SK-N-SH (cell line): Measurements from ENCODE around the gene FAM227B. TPM values are rescaled to one million over a fixed set of nuclear protein-coding genes. Genes with fewer than 3 reads are reported as not detected.

Experiments used
- CTCF ChIA-PET: fragments of 300-600, 350-600 bp; formaldehyde crosslinking; extraction: SDS; loops from one replicate; lab custom pipeline; 2021; lab: Yijun Ruan, JAX
- POLR2A ChIA-PET: fragments of 350-600 bp; sonication (Branson Sonifier 250); formaldehyde crosslinking; extraction: SDS; loops from one replicate; lab custom pipeline; 2020; ENCODE audit warnings: antibody characterized with exemption, inconsistent platforms; lab: Yijun Ruan, JAX
- DNase-seq: peaks from one replicate; pipeline ENCODE4 v3.0.0; 2012
- H2AFZ ChIP-seq: fragments of 200-600 bp; sonication (generic); 2 replicates; pipeline ENCODE4 v1.8.1; 2016; ENCODE audit warnings: antibody characterized with exemption, mild to moderate bottlenecking, low read depth
- H3F3A ChIP-seq: fragments of 200-600 bp; sonication (generic); replicated peaks from 2 replicates; pipeline ENCODE3; 2016; ENCODE audit warnings: antibody characterized with exemption, mild to moderate bottlenecking; ENCODE audit not compliant: insufficient read depth
- H3K27ac ChIP-seq, 2 experiments: fragments of 200-500 bp in 1 of 2; fragments of 200-600 bp in 1 of 2; sonication (Bioruptor generic) in 1 of 2; sonication (generic), shearing (Covaris generic) in 1 of 2; 2 replicates each; pipeline versions ENCODE4 v1.5.1 to v1.6.1; 2014 to 2016; ENCODE audit warnings: low read depth in 2 of 2, inconsistent platforms in 1 of 2, low read length in 1 of 2, mild to moderate bottlenecking in 1 of 2, mixed read lengths in 1 of 2
- H3K27me3 ChIP-seq: fragments of 200-600 bp; sonication (generic), shearing (Covaris generic); 2 replicates; pipeline ENCODE4 v1.6.1; 2016; ENCODE audit warnings: mixed run types; ENCODE audit not compliant: insufficient read depth
- H3K36me3 ChIP-seq, 2 experiments: fragments of 200-500 bp in 1 of 2; fragments of 200-600 bp in 1 of 2; sonication (Bioruptor generic) in 1 of 2; sonication (generic) in 1 of 2; replicated peaks in 1 of 2; 2 replicates each; pipeline versions ENCODE3 to v1.5.1; 2014 to 2016; ENCODE audit warnings: low read length in 1 of 2, mild to moderate bottlenecking in 1 of 2; ENCODE audit not compliant: insufficient read depth in 2 of 2, control insufficient read depth in 1 of 2
- H3K4me1 ChIP-seq, 2 experiments: fragments of 200-500 bp in 1 of 2; fragments of 200-600 bp in 1 of 2; sonication (Bioruptor generic) in 1 of 2; sonication (generic), shearing (Covaris generic) in 1 of 2; 2 replicates each; pipeline versions ENCODE4 v1.5.1 to v1.6.1; 2014 to 2016; ENCODE audit warnings: low read depth in 1 of 2, low read length in 1 of 2, mixed run types in 1 of 2; ENCODE audit not compliant: insufficient read depth in 2 of 2, control insufficient read depth in 1 of 2
- H3K4me2 ChIP-seq: fragments of 200-600 bp; sonication (generic), shearing (Covaris generic); 2 replicates; pipeline ENCODE4 v1.6.1; 2017; ENCODE audit warnings: mixed run types
- H3K4me3 ChIP-seq, 2 experiments: fragments of 200-500 bp in 1 of 2; fragments of 200-600 bp in 1 of 2; sonication (Bioruptor generic) in 1 of 2; sonication (generic), shearing (Covaris generic) in 1 of 2; 2 replicates each; pipeline versions ENCODE4 v1.5.1 to v1.8.1; 2014 to 2016; ENCODE audit warnings: low read depth in 2 of 2, inconsistent platforms in 1 of 2, low read length in 1 of 2, mild to moderate bottlenecking in 1 of 2, mixed read lengths in 1 of 2, moderate library complexity in 1 of 2
- H3K79me2 ChIP-seq: fragments of 200-600 bp; sonication (generic); 2 replicates; pipeline ENCODE4 v1.8.1; 2017; ENCODE audit warnings: mild to moderate bottlenecking; ENCODE audit not compliant: insufficient read depth
- H3K9ac ChIP-seq: fragments of 200-600 bp; sonication (generic); 2 replicates; pipeline ENCODE4 v1.6.1; 2017; ENCODE audit warnings: mixed run types
- H3K9me2 ChIP-seq: fragments of 200-600 bp; sonication (generic); 2 replicates; pipeline ENCODE4 v1.6.1; 2017; ENCODE audit warnings: mixed run types
- H3K9me3 ChIP-seq: fragments of 200-600 bp; sonication (generic); 2 replicates; pipeline ENCODE4 v1.6.1; 2017; ENCODE audit warnings: mixed run types, mild to moderate bottlenecking, moderate library complexity
- H4K20me1 ChIP-seq: fragments of 200-600 bp; sonication (generic); 2 replicates; pipeline ENCODE4 v1.6.1; 2017; ENCODE audit warnings: mild to moderate bottlenecking, mixed run types; ENCODE audit not compliant: insufficient read depth
- CHD2 ChIP-seq: fragments of 150-350 bp; IDR thresholded peaks from 2 replicates; pipeline ENCODE4 v1.6.1; 2018; ENCODE audit warnings: low read length; ENCODE audit not compliant: partially characterized antibody
- ELF1 ChIP-seq: IDR thresholded peaks from 2 replicates; pipeline ENCODE4 v1.4.0; 2012
- FOXJ3 ChIP-seq: sonication (generic); formaldehyde crosslinking; IDR thresholded peaks from 2 replicates; pipeline ENCODE4 v1.5.1; 2020; ENCODE audit warnings: mild to moderate bottlenecking, missing genetic modification reagents
- IRF3 ChIP-seq: fragments of 150-350 bp; IDR thresholded peaks from 2 replicates; pipeline ENCODE4 v1.6.1; 2016; ENCODE audit warnings: mild to moderate bottlenecking, low read depth, low read length
- MEF2A ChIP-seq: IDR thresholded peaks from 2 replicates; pipeline ENCODE4 v1.4.0; 2012; ENCODE audit warnings: low read depth, borderline replicate concordance
- MXI1 ChIP-seq: IDR thresholded peaks from 2 replicates; pipeline ENCODE4 v1.6.1; 2012; ENCODE audit warnings: mild to moderate bottlenecking, low read depth, low read length, improper control_type of control experiment
- NRF1 ChIP-seq: IDR thresholded peaks from 2 replicates; pipeline ENCODE4 v1.6.1; 2012; ENCODE audit warnings: low read depth, mild to moderate bottlenecking, low read length
- TCF12 ChIP-seq: IDR thresholded peaks from 2 replicates; pipeline ENCODE4 v1.4.0; 2012
- USF1 ChIP-seq: IDR thresholded peaks from 2 replicates; pipeline ENCODE4 v1.4.0; 2012; ENCODE audit warnings: low read depth, borderline replicate concordance
- YY1 ChIP-seq: IDR thresholded peaks from 2 replicates; pipeline ENCODE4 v1.4.0; 2012; ENCODE audit warnings: low read depth, mild to moderate bottlenecking
- WGBS: methylation state at CpG from one replicate; pipeline ENCODE4 v1.1.6; 2017; ENCODE audit warnings: low lambda C conversion rate; 5-methylcytosine and 5-hydroxymethylcytosine counted together
- polyA plus RNA-seq, 3 experiments: library from polyadenylated mRNA; depleted of rRNA; stranded (reverse); fragments of >200 nt; gene quantifications; 2 replicates each; pipeline ENCODE4 v1.2.3, GENCODE V29; 2012
- TF ChIP-seq, protein P1 (sequence below): IDR thresholded peaks from 2 replicates; pipeline ENCODE4 v1.6.1; 2012; ENCODE audit warnings: mild to moderate bottlenecking, low read depth, low read length, moderate library complexity
- TF ChIP-seq, protein P2 (sequence below): IDR thresholded peaks from 2 replicates; pipeline ENCODE4 v1.4.0; 2012; ENCODE audit warnings: low read depth
- TF ChIP-seq, protein P3 (sequence below): IDR thresholded peaks from 2 replicates; pipeline ENCODE4; 2012

FAM227B gene
- polyA plus RNA-seq, 1 of the 3 experiments (the other 2 are of a cell fraction): 4.4 TPM

DNA sequence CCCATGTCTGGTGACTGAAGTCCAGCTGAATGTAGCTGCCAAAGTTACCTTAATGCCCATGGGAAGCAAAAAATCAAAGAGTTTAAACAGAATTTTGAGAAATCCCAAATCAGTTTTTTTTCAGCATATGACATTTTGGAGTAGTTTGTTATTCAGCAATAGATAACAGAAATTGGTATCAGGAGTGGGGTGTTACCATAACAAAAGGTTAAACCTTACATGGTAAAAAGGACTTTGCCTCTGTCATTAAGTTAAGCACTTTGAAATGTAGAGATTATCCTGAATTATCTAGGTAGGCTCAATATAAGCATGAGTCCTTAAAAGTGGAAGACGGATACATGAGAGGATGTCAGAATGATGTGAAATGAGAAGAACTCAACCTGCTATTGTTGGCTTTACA, 32.3 kb upstream of the FAM227B start:
- Histone ChIP-seq H4K20me1 (no peaks in the 10 kb centered on the region), H3K36me3 (no peaks in the 10 kb centered on the region), H2AFZ (no peak overlapping the region)
- TF ChIP-seq NRF1: no peak
- TF ChIP-seq IRF3: no peak
- TF ChIP-seq MEF2A: no peak
- TF ChIP-seq, protein P1, sequence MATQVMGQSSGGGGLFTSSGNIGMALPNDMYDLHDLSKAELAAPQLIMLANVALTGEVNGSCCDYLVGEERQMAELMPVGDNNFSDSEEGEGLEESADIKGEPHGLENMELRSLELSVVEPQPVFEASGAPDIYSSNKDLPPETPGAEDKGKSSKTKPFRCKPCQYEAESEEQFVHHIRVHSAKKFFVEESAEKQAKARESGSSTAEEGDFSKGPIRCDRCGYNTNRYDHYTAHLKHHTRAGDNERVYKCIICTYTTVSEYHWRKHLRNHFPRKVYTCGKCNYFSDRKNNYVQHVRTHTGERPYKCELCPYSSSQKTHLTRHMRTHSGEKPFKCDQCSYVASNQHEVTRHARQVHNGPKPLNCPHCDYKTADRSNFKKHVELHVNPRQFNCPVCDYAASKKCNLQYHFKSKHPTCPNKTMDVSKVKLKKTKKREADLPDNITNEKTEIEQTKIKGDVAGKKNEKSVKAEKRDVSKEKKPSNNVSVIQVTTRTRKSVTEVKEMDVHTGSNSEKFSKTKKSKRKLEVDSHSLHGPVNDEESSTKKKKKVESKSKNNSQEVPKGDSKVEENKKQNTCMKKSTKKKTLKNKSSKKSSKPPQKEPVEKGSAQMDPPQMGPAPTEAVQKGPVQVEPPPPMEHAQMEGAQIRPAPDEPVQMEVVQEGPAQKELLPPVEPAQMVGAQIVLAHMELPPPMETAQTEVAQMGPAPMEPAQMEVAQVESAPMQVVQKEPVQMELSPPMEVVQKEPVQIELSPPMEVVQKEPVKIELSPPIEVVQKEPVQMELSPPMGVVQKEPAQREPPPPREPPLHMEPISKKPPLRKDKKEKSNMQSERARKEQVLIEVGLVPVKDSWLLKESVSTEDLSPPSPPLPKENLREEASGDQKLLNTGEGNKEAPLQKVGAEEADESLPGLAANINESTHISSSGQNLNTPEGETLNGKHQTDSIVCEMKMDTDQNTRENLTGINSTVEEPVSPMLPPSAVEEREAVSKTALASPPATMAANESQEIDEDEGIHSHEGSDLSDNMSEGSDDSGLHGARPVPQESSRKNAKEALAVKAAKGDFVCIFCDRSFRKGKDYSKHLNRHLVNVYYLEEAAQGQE: no peak
- TF ChIP-seq TCF12: no peak
- no peak for TF ChIP-seq CHD2
- TF ChIP-seq, all 33 proteins: peak for 0
- H3K9me2 ChIP-seq: no peaks in the 10 kb centered on the region
- ChIA-PET POLR2A (no interaction called here), CTCF (interaction anchor here (1.1 kb wide), 1 partner anchor 418 kb away, joined by 3 read pairs; no protein-coding TSS in a partner anchor)
- H3K4me3 ChIP-seq: no peak overlapping the region
- H3K27me3 ChIP-seq: no peaks in the 10 kb centered on the region
- H3K79me2 ChIP-seq: no peaks in the 10 kb centered on the region
- no peak for DNase-seq
- no peaks in the 10 kb centered on the region for H3F3A ChIP-seq
- no peaks in the 10 kb centered on the region; the same call in 1 of the 2 replicates for H3K9me3 ChIP-seq
- H3K4me2 ChIP-seq: no peak overlapping the region
- H3K9ac ChIP-seq: no peak overlapping the region
- H3K4me1 ChIP-seq: no peaks in the 10 kb centered on the region
- no peak overlapping the region for H3K27ac ChIP-seq
- WGBS: 100% methylated on average over 1 of the region's 1 CpG

- Histone ChIP-seq H3K36me3 (peaks cover 0 to 4% of the 10 kb centered on the region in 2 experiments), H3K4me3 (no peak overlapping the region), H3K79me2 (no peaks in the 10 kb centered on the region), H3K27me3 (no peaks in the 10 kb centered on the region), H4K20me1 (no peaks in the 10 kb centered on the region), H3K9ac (no peak overlapping the region), H3K27ac (no peak overlapping the region), H2AFZ (no peak overlapping the region), H3K9me3 (no peaks in the 10 kb centered on the region; the same call in 1 of the 2 replicates), H3F3A (no peaks in the 10 kb centered on the region), H3K4me1 (peaks cover 3 to 6% of the 10 kb centered on the region in 2 experiments; a peak in 1 of 4 replicates), H3K9me2 (no peaks in the 10 kb centered on the region), H3K4me2 (no peak overlapping the region)
- TF ChIP-seq USF1 (no peak), MXI1 (no peak), NRF1 (no peak), FOXJ3 (CRISPR knock-in tag) (no peak), ELF1 (no peak), YY1 (no peak)
- TF ChIP-seq, protein P2, sequence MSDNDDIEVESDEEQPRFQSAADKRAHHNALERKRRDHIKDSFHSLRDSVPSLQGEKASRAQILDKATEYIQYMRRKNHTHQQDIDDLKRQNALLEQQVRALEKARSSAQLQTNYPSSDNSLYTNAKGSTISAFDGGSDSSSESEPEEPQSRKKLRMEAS: no peak
- TF ChIP-seq, protein P3, sequence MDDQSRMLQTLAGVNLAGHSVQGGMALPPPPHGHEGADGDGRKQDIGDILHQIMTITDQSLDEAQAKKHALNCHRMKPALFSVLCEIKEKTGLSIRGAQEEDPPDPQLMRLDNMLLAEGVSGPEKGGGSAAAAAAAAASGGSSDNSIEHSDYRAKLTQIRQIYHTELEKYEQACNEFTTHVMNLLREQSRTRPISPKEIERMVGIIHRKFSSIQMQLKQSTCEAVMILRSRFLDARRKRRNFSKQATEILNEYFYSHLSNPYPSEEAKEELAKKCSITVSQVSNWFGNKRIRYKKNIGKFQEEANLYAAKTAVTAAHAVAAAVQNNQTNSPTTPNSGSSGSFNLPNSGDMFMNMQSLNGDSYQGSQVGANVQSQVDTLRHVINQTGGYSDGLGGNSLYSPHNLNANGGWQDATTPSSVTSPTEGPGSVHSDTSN: no peak
- DNase-seq: no peak
- POLR2A ChIA-PET: no interaction called here
- CTCF ChIA-PET: no interaction called here
- 72% methylated on average over 2 of the region's 2 CpGs for WGBS
These were observed 30.1 kb upstream of the FAM227B start for GRCh38 chr15:49650676-49651075.
